GM12892 (cell line): ENCODE measurements around the gene ATP12A.

ENCODE experiments used
- POLR2A ChIP-seq: IDR thresholded peaks from 2 replicates; pipeline ENCODE4 v1.6.1; 2011; ENCODE audit warnings: low read depth, low read length, control low read depth
- POLR2AphosphoS5 ChIP-seq: IDR thresholded peaks from 2 replicates; pipeline ENCODE4 v1.6.1; 2011; ENCODE audit warnings: low read depth, low read length, control low read depth

DNA sequence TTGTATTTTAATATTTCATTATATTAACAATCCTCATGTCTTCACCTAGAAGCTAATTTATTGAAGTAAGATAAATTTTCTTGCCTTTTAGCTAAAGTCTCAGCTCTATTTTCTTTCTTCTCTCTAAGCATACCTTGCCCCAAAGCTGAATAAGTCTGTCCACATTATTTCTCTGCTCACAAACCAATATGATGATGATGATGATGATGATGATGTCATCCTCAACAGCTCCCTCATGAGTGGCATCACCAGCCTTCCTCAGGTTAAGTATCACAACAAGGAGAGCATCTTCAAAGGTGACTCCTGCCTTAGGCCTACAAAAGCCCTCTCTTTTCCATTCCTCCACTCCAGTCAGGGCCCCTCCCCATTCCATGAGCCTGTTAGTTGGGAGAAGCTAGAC lies 31.9 kb upstream of the ATP12A start:
- TF ChIP-seq POLR2A = no peak
- TF ChIP-seq POLR2AphosphoS5 = no peak
